ENCODE results near the gene INHBA. TPM values are rescaled to one million over a fixed set of nuclear protein-coding genes. Genes with fewer than 3 reads are reported as not detected.

INHBA gene
- total and polyA plus RNA-seq, 7 experiments from 2014 or later: 0.16 to 0.34 (median 0.29) TPM; not detected in 4

- ChIA-PET CTCF (no interaction called here), POLR2A (no interaction called here)
- DNase-seq (no peak), ATAC-seq (no peak)
- Histone ChIP-seq H3K27ac (ENCODE audit: low read depth, low read length) (no peak overlapping the region), H3K36me3 (ENCODE audit: control insufficient read depth in 2 of 3, insufficient read depth in 3 of 3, low read length in 3 of 3) (no peaks in the 10 kb centered on the region), H3K9me3 (ENCODE audit: control insufficient read depth in 2 of 3, low read length in 3 of 3) (no peaks in the 10 kb centered on the region), H3K4me3 (ENCODE audit: low read length) (no peak overlapping the region), H3K27me3 (ENCODE audit: control insufficient read depth in 2 of 2, insufficient read depth in 2 of 2, low read length in 2 of 2) (no peaks in the 10 kb centered on the region), H3K4me1 (ENCODE audit: control insufficient read depth in 2 of 2, insufficient read depth in 2 of 2, low read length in 2 of 2) (peaks cover 0 to 8% of the 10 kb centered on the region in 2 donors)
- no peak overlapping the region for H3K27ac Mint-ChIP-seq
- peaks cover 0 to 7% (median 0%) of the 10 kb centered on the region in 5 donors for H3K36me3 Mint-ChIP-seq
- H3K4me1 Mint-ChIP-seq: peaks cover 0 to 20% (median 13%) of the 10 kb centered on the region in 7 donors
- peaks cover 0 to 2% (median 0%) of the 10 kb centered on the region in 11 donors for H3K9me3 Mint-ChIP-seq
- H3K4me3 Mint-ChIP-seq: no peak overlapping the region
- H3K27me3 Mint-ChIP-seq: peaks cover 19 to 48% (median 38%) of the 10 kb centered on the region in 5 donors
- intact Hi-C loops (cut with micrococcal nuclease): no loop called here
Measured at GRCh38 chr7:41708581-41709358, 5.9 kb upstream of the INHBA start.

GRCh38 chr7:41706228-41706930, 3.5 kb upstream of the INHBA start:
- intact Hi-C loops (cut with micrococcal nuclease): no loop called here
- Mint-ChIP-seq H3K36me3 (peaks cover 0 to 7% (median 0%) of the 10 kb centered on the region in 5 donors), H3K27me3 (peaks cover 36 to 62% (median 57%) of the 10 kb centered on the region in 5 donors), H3K4me3 (peak overlapping the region in 7 of 10 donors; percentile 18 to 85 (median 78)), H3K4me1 (peaks cover 0 to 20% (median 14%) of the 10 kb centered on the region in 7 donors), H3K9me3 (peaks cover 0 to 2% (median 0%) of the 10 kb centered on the region in 11 donors), H3K27ac (no peak overlapping the region)
- CTCF ChIA-PET: no interaction called here
- no peak overlapping the region for H3K27ac ChIP-seq (ENCODE audit: low read depth, low read length)
- H3K9me3 ChIP-seq (ENCODE audit: control insufficient read depth in 2 of 3, low read length in 3 of 3): no peaks in the 10 kb centered on the region
- no peak overlapping the region for H3K4me3 ChIP-seq (ENCODE audit: low read length)
- POLR2A ChIA-PET: no interaction called here
- no peak for DNase-seq
- H3K27me3 ChIP-seq (ENCODE audit: control insufficient read depth in 2 of 2, insufficient read depth in 2 of 2, low read length in 2 of 2): no peaks in the 10 kb centered on the region
- no peaks in the 10 kb centered on the region for H3K36me3 ChIP-seq (ENCODE audit: control insufficient read depth in 2 of 3, insufficient read depth in 3 of 3, low read length in 3 of 3)
- H3K4me1 ChIP-seq (ENCODE audit: control insufficient read depth in 2 of 2, insufficient read depth in 2 of 2, low read length in 2 of 2): peaks cover 0 to 8% of the 10 kb centered on the region in 2 donors
- ATAC-seq: no peak

GRCh38 chr7:41705109-41705901, 2.4 kb upstream of the INHBA start:
- Histone ChIP-seq H3K4me1 (ENCODE audit: control insufficient read depth in 2 of 2, insufficient read depth in 2 of 2, low read length in 2 of 2) (peaks cover 0 to 8% of the 10 kb centered on the region in 2 donors), H3K9me3 (ENCODE audit: control insufficient read depth in 2 of 3, low read length in 3 of 3) (no peaks in the 10 kb centered on the region), H3K27ac (ENCODE audit: low read depth, low read length) (no peak overlapping the region), H3K4me3 (ENCODE audit: low read length) (peak overlapping the region; percentile 58), H3K36me3 (ENCODE audit: control insufficient read depth in 2 of 3, insufficient read depth in 3 of 3, low read length in 3 of 3) (no peaks in the 10 kb centered on the region), H3K27me3 (ENCODE audit: control insufficient read depth in 2 of 2, insufficient read depth in 2 of 2, low read length in 2 of 2) (no peaks in the 10 kb centered on the region)
- H3K4me1 Mint-ChIP-seq: peaks cover 0 to 20% (median 14%) of the 10 kb centered on the region in 7 donors
- ChIA-PET CTCF (no interaction called here), POLR2A (no interaction called here)
- H3K9me3 Mint-ChIP-seq: peaks cover 0 to 2% (median 0%) of the 10 kb centered on the region in 11 donors
- peak; percentile 88 for ATAC-seq
- intact Hi-C loops (cut with micrococcal nuclease): loop anchor here in 1 of 2 donors (2.0 kb wide), 1 partner anchor 1377 kb away; no protein-coding TSS in a partner anchor
- peaks cover 46 to 69% (median 64%) of the 10 kb centered on the region in 5 donors for H3K27me3 Mint-ChIP-seq
- no peak overlapping the region for H3K27ac Mint-ChIP-seq
- DNase-seq: peak; percentile 8 to 52 (median 27)
- H3K4me3 Mint-ChIP-seq: peak overlapping the region; percentile 75 to 86 (median 81)
- peaks cover 0 to 7% (median 0%) of the 10 kb centered on the region in 5 donors for H3K36me3 Mint-ChIP-seq

- no peaks in the 10 kb centered on the region for H3K36me3 Mint-ChIP-seq
- no peak overlapping the region for H3K27ac ChIP-seq (ENCODE audit: low read depth, low read length)
- peaks cover 0 to 8% of the 10 kb centered on the region in 2 donors for H3K4me1 ChIP-seq (ENCODE audit: control insufficient read depth in 2 of 2, insufficient read depth in 2 of 2, low read length in 2 of 2)
- no peaks in the 10 kb centered on the region for H3K9me3 Mint-ChIP-seq
- peaks cover 0 to 26% (median 20%) of the 10 kb centered on the region in 7 donors for H3K4me1 Mint-ChIP-seq
- H3K4me3 ChIP-seq (ENCODE audit: low read length): no peak overlapping the region
- no peak overlapping the region for H3K27ac Mint-ChIP-seq
- no peaks in the 10 kb centered on the region for H3K36me3 ChIP-seq (ENCODE audit: control insufficient read depth in 2 of 3, insufficient read depth in 3 of 3, low read length in 3 of 3)
- H3K9me3 ChIP-seq (ENCODE audit: control insufficient read depth in 2 of 3, low read length in 3 of 3): no peaks in the 10 kb centered on the region
- H3K4me3 Mint-ChIP-seq: no peak overlapping the region
- ChIA-PET CTCF (no interaction called here), POLR2A (no interaction called here)
- peaks cover 55 to 83% (median 65%) of the 10 kb centered on the region in 5 donors for H3K27me3 Mint-ChIP-seq
- ATAC-seq (no peak), DNase-seq (no peak)
- intact Hi-C loops (cut with micrococcal nuclease): loop anchor here in 1 of 2 donors (5.0 kb wide), 1 partner anchor 1374 kb away; no protein-coding TSS in a partner anchor
- H3K27me3 ChIP-seq (ENCODE audit: control insufficient read depth in 2 of 2, insufficient read depth in 2 of 2, low read length in 2 of 2): no peaks in the 10 kb centered on the region
Measured at GRCh38 chr7:41701068-41701941, 1.6 kb downstream of the INHBA start.

DNA sequence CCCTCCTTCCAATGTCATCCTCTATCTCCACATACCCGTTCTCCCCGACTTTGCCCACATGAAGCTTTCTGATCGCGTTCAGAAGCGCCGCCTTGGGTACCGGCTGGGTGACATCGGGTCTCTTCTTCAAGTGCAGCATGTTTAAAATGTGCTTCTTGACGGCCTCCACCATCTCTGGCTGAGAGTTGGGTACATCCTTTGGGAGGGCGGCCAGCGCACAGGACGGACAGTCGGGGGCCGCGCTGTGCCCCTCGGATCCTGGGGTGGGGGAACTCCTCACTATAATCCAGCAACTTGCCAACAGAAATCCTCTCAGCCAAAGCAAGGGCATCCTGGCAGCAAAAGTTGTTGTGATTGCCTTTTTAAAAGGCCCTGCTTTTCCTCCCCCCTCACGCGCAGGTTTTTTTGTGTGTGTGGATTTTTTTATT, 2.8 kb downstream of the INHBA start:
- H3K27me3 Mint-ChIP-seq: peaks cover 57 to 79% (median 71%) of the 10 kb centered on the region in 5 donors

More for the DNA sequence above, 2.8 kb downstream of the INHBA start:
- ChIA-PET CTCF (no interaction called here), POLR2A (no interaction called here)
- Mint-ChIP-seq H3K27ac (peak overlapping the region in 1 of 9 donors; percentile 25), H3K4me3 (peak overlapping the region in 4 of 10 donors; percentile 21 to 26 (median 26)), H3K9me3 (peaks cover 0 to 3% (median 0%) of the 10 kb centered on the region in 11 donors), H3K36me3 (no peaks in the 10 kb centered on the region), H3K4me1 (peaks cover 0 to 16% (median 12%) of the 10 kb centered on the region in 7 donors)
- Histone ChIP-seq H3K9me3 (ENCODE audit: control insufficient read depth in 2 of 3, low read length in 3 of 3) (no peaks in the 10 kb centered on the region), H3K27ac (ENCODE audit: low read depth, low read length) (no peak overlapping the region), H3K27me3 (ENCODE audit: control insufficient read depth in 2 of 2, insufficient read depth in 2 of 2, low read length in 2 of 2) (no peaks in the 10 kb centered on the region), H3K36me3 (ENCODE audit: control insufficient read depth in 2 of 3, insufficient read depth in 3 of 3, low read length in 3 of 3) (no peaks in the 10 kb centered on the region), H3K4me3 (ENCODE audit: low read length) (no peak overlapping the region), H3K4me1 (ENCODE audit: control insufficient read depth in 2 of 2, insufficient read depth in 2 of 2, low read length in 2 of 2) (no peaks in the 10 kb centered on the region)
- intact Hi-C loops (cut with micrococcal nuclease): loop anchor here in 1 of 2 donors (5.0 kb wide), 1 partner anchor 1373 kb away; no protein-coding TSS in a partner anchor
- no peak for DNase-seq
- ATAC-seq: no peak

All from naive thymus-derived CD4-positive, alpha-beta T cell (primary cell).